ENCODE data around the gene EEF1G. TPM values are rescaled to one million over a fixed set of nuclear protein-coding genes. Genes with fewer than 3 reads are reported as not detected.

The EEF1G gene
- total and polyA plus RNA-seq, 9 of the 15 experiments (the other 6 are each of a cell fraction or from before 2014, with no cell fraction given), result 985 to 2,349 (median 2,035) TPM

DNA sequence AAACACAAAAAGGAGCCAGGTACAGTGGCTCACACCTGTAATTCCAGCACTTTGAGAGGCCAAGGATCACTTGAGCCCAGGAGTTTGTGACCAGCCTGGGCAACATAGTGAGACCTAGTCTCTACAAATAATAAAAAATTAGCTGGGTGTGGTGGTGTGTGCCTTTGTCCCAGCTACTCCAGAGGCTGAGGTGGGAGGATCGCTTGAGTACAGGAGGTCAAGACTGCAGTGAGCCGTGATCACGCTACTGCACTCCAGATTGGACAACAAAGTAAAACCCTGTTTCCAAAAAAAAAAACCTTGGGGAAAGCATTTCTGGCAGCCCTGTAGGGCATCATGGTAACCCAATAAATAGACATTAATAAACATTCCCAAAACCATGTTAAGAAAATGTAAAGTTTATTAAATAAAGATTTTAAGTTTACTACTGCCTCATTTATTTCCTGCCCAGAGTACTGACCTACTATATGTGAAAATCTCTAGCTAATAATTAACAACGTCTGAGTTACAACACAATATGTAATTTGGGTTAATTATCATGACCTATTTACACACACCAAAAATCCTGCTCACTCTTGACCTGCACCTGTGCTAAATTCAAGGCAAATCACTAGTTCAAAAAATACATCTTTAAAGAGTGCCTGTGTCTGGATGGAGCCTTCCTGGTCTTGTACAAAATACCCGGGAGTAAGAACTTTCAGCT lies 8.4 kb downstream of the EEF1G start:
- H3K4me3 ChIP-seq, result no peak overlapping the region
- H3K9ac ChIP-seq (ENCODE audit: insufficient read depth in 1 of 2, low read depth in 2 of 2, low read length in 2 of 2), result no peak overlapping the region
- WGBS (ENCODE audit: insufficient coverage, low coverage, missing lambda C conversion rate), result 87% methylated on average over 5 of the region's 5 CpGs
- POLR2A ChIA-PET, result interaction anchor here (0.7 to 1.9 kb wide), 9 partner anchors 7 to 141 kb away, joined by 3 to 5 read pairs (median 3); partner anchors contain the start of genes C11orf98, CSKMT and EEF1G
- no peaks in the 10 kb centered on the region for H3K9me3 ChIP-seq (replicated peaks; ENCODE audit: control insufficient read depth, insufficient read depth, low read depth, low read length)
- no peak overlapping the region for H2AFZ ChIP-seq (ENCODE audit: low read depth, low read length)
- BruUV-seq (replicated peaks), result no TSS peak
- no peaks in the 10 kb centered on the region for H3K9me1 ChIP-seq (ENCODE audit: control insufficient read depth, insufficient read depth, low read length)
- FAIRE-seq (no peak), ATAC-seq (no peak), DNase-seq (ENCODE audit: extremely low read depth in 1 of 4, low spot score in 3 of 4) (no peak)
- in situ Hi-C loops (cut with MboI), result no loop called here
- peaks cover 3 to 10% of the 10 kb centered on the region in 2 experiments; a peak in 2 of 5 replicates for H3K4me1 ChIP-seq (replicated peaks in 1 of 2; ENCODE audit: control insufficient read depth in 2 of 2, insufficient read depth in 2 of 2, low read length in 2 of 2)
- 0 out of 3 replicates have a peak overlapping the region, but pooled peaks have one; percentile 34 for H3K27ac ChIP-seq (ENCODE audit: extremely low read depth, low read depth, low read length)
- peaks cover 92% of the 10 kb centered on the region for H3K36me3 ChIP-seq (ENCODE audit: control insufficient read depth, insufficient read depth, low read length)
- H4K20me1 ChIP-seq (replicated peaks; ENCODE audit: control insufficient read depth, insufficient read depth, low read length), result peaks cover 14% of the 10 kb centered on the region
- intact Hi-C loops (cut with micrococcal nuclease), result no loop called here
- peaks cover 67% of the 10 kb centered on the region for H3K79me2 ChIP-seq (ENCODE audit: control insufficient read depth, insufficient read depth, low read length)
- H3K4me2 ChIP-seq (ENCODE audit: insufficient read depth, low read length), result no peak overlapping the region
- CTCF ChIA-PET (ENCODE audit: low intra/inter-chr PET ratio), result no interaction called here
- H3K27me3 ChIP-seq (ENCODE audit: control insufficient read depth in 2 of 2, insufficient read depth in 2 of 2, low read length in 2 of 2), result no peaks in the 10 kb centered on the region
- TF ChIP-seq, protein P1, sequence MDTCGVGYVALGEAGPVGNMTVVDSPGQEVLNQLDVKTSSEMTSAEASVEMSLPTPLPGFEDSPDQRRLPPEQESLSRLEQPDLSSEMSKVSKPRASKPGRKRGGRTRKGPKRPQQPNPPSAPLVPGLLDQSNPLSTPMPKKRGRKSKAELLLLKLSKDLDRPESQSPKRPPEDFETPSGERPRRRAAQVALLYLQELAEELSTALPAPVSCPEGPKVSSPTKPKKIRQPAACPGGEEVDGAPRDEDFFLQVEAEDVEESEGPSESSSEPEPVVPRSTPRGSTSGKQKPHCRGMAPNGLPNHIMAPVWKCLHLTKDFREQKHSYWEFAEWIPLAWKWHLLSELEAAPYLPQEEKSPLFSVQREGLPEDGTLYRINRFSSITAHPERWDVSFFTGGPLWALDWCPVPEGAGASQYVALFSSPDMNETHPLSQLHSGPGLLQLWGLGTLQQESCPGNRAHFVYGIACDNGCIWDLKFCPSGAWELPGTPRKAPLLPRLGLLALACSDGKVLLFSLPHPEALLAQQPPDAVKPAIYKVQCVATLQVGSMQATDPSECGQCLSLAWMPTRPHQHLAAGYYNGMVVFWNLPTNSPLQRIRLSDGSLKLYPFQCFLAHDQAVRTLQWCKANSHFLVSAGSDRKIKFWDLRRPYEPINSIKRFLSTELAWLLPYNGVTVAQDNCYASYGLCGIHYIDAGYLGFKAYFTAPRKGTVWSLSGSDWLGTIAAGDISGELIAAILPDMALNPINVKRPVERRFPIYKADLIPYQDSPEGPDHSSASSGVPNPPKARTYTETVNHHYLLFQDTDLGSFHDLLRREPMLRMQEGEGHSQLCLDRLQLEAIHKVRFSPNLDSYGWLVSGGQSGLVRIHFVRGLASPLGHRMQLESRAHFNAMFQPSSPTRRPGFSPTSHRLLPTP (IDR thresholded peaks at IDR 0.05; ENCODE audit: borderline replicate concordance, extremely low read depth, insufficient read length), result no peak
- TF ChIP-seq ZNF124 (CRISPR knock-in tag; IDR thresholded peaks at IDR 0.05), result no peak
- TF ChIP-seq, protein P2, sequence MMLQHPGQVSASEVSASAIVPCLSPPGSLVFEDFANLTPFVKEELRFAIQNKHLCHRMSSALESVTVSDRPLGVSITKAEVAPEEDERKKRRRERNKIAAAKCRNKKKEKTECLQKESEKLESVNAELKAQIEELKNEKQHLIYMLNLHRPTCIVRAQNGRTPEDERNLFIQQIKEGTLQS (IDR thresholded peaks at IDR 0.05), result no peak
- TF ChIP-seq, protein P2 (CRISPR knock-in tag; conservative IDR thresholded peaks at IDR 0.05), result no peak
- no peak for TF ChIP-seq EHMT2 (IDR thresholded peaks at IDR 0.05)
- TF ChIP-seq KAT8 (IDR thresholded peaks at IDR 0.05; ENCODE audit: low read depth), result no peak
- no peak for TF ChIP-seq ELF4 (CRISPR knock-in tag; IDR thresholded peaks at IDR 0.05)
- no peak for TF ChIP-seq BCOR (IDR thresholded peaks at IDR 0.05)
- TF ChIP-seq, protein P3, sequence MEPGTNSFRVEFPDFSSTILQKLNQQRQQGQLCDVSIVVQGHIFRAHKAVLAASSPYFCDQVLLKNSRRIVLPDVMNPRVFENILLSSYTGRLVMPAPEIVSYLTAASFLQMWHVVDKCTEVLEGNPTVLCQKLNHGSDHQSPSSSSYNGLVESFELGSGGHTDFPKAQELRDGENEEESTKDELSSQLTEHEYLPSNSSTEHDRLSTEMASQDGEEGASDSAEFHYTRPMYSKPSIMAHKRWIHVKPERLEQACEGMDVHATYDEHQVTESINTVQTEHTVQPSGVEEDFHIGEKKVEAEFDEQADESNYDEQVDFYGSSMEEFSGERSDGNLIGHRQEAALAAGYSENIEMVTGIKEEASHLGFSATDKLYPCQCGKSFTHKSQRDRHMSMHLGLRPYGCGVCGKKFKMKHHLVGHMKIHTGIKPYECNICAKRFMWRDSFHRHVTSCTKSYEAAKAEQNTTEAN (CRISPR knock-in tag; IDR thresholded peaks at IDR 0.05), result no peak
- TF ChIP-seq POLR2H (tag; IDR thresholded peaks at IDR 0.05; ENCODE audit: low read depth), result no peak
- no peak for TF ChIP-seq ZNF217 (CRISPR knock-in tag; IDR thresholded peaks at IDR 0.05)
- TF ChIP-seq SIN3A (IDR thresholded peaks at IDR 0.05; ENCODE audit: borderline replicate concordance in 2 of 2, control insufficient read depth in 1 of 2, low read depth in 2 of 2, low read length in 2 of 2), result no peak

Measured in K562 (cell line).